ENCODE data around the gene SLC30A3.

- TF ChIP-seq, protein P1, sequence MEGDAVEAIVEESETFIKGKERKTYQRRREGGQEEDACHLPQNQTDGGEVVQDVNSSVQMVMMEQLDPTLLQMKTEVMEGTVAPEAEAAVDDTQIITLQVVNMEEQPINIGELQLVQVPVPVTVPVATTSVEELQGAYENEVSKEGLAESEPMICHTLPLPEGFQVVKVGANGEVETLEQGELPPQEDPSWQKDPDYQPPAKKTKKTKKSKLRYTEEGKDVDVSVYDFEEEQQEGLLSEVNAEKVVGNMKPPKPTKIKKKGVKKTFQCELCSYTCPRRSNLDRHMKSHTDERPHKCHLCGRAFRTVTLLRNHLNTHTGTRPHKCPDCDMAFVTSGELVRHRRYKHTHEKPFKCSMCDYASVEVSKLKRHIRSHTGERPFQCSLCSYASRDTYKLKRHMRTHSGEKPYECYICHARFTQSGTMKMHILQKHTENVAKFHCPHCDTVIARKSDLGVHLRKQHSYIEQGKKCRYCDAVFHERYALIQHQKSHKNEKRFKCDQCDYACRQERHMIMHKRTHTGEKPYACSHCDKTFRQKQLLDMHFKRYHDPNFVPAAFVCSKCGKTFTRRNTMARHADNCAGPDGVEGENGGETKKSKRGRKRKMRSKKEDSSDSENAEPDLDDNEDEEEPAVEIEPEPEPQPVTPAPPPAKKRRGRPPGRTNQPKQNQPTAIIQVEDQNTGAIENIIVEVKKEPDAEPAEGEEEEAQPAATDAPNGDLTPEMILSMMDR (IDR thresholded peaks at IDR 0.05 in 4 of 5, conservative IDR thresholded peaks at IDR 0.05 in 1 of 5): no peak
- TF ChIP-seq POLR2A (IDR thresholded peaks at IDR 0.05): no peak
Observed at GRCh38 chr2:27271631-27272340, 8.9 kb upstream of the SLC30A3 start.

Measured in gastrocnemius medialis (tissue), 4 donors.